Small intestine (tissue), 7 donors: ENCODE measurements around the gene ECE1. TPM values are rescaled to one million over a fixed set of nuclear protein-coding genes. Genes with fewer than 3 reads are reported as not detected.
A peak's percentile ranks its signal among the peaks of the same experiment; 100 is the strongest.

Experiments used
- DNase-seq, 2 donors: peaks; one replicate each; pipeline versions ENCODE4 v3.0.0 to v3.0.0-alpha.2; 2013
- FAIRE-seq: peaks from 2 replicates; lab custom pipeline; 2012; peaks lifted over from hg19 to GRCh38; lab: Jason Lieb, UNC
- H3K27ac ChIP-seq, 3 donors: one replicate each; pipeline ENCODE4 v1.5.1; 2013; ENCODE audit warnings: low read length in 2 of 3, mild to moderate bottlenecking in 2 of 3, control low read depth in 1 of 3, inconsistent platforms in 1 of 3, low read depth in 1 of 3, moderate library complexity in 1 of 3
- H3K27me3 ChIP-seq, 3 donors: one replicate each; pipeline ENCODE4 v1.6.1; 2013; ENCODE audit warnings: low read length in 3 of 3, inconsistent platforms in 1 of 3; ENCODE audit not compliant: control insufficient read depth in 3 of 3, insufficient read depth in 3 of 3
- H3K36me3 ChIP-seq, 3 donors: one replicate each; pipeline ENCODE4 v1.6.1; 2013; ENCODE audit warnings: low read length in 3 of 3, inconsistent platforms in 1 of 3, low read depth in 1 of 3, mild to moderate bottlenecking in 1 of 3, moderate library complexity in 1 of 3; ENCODE audit not compliant: control insufficient read depth in 3 of 3, insufficient read depth in 2 of 3
- H3K4me1 ChIP-seq, 3 donors: one replicate each; pipeline ENCODE4 v1.6.1; 2013; ENCODE audit warnings: low read length in 2 of 3, inconsistent platforms in 1 of 3, low read depth in 1 of 3, mild to moderate bottlenecking in 1 of 3, moderate library complexity in 1 of 3; ENCODE audit not compliant: control insufficient read depth in 3 of 3, insufficient read depth in 2 of 3
- H3K4me3 ChIP-seq, 3 donors: one replicate each; pipeline ENCODE4 v1.5.1; 2013; ENCODE audit warnings: low read length in 3 of 3, control low read depth in 1 of 3, inconsistent platforms in 1 of 3, low read depth in 1 of 3, mild to moderate bottlenecking in 1 of 3, moderate library complexity in 1 of 3
- H3K9me3 ChIP-seq, 2 donors: one replicate each; pipeline ENCODE4 v1.6.1; 2013; ENCODE audit warnings: low read depth in 1 of 2, low read length in 1 of 2; ENCODE audit not compliant: control insufficient read depth in 2 of 2, insufficient read depth in 1 of 2
- WGBS, 3 donors: extraction: QIAGEN DNeasy Blood & Tissue Kit; methylation state at CpG; one replicate each; pipeline ENCODE4 v1.1.7; 2013; 5-methylcytosine and 5-hydroxymethylcytosine counted together
- polyA plus RNA-seq, 4 donors: library from polyadenylated mRNA; stranded (reverse) in 3 of 4; unstranded in 1 of 4; fragments of 200-250 nt in 3 of 4; fragments of 120-200 nt in 1 of 4; gene quantifications; one replicate each; pipeline versions ENCODE4 v1.2.1 to v1.2.3, GENCODE V29; 2013
- donor health status: healthy with polysubstance abuse.
- donor health status: control.
- donor health status: control.
- donor health status: Bipolar disorder and iron deficiency.
- donor health status: healthy.

The ECE1 gene
- polyA plus RNA-seq, 4 donors: 20.8 to 68.9 (median 40.4) TPM

- no peak for FAIRE-seq
- DNase-seq: no peak
- peaks cover 0 to 80% (median 0%) of the 10 kb centered on the region in 3 donors for H3K4me1 ChIP-seq
- H3K27ac ChIP-seq: no peak overlapping the region
- H3K4me3 ChIP-seq: no peak overlapping the region
- no peaks in the 10 kb centered on the region for H3K9me3 ChIP-seq
- peaks cover 0 to 67% (median 18%) of the 10 kb centered on the region in 3 donors for H3K36me3 ChIP-seq
- no peaks in the 10 kb centered on the region for H3K27me3 ChIP-seq
- 60 to 82% (median 70%) methylated on average over 17 of the region's 17 CpGs for WGBS, 3 donors
Observed at GRCh38 chr1:21268281-21269239, 21.7 kb downstream of the ECE1 start.

- FAIRE-seq (no peak), DNase-seq (no peak)
- Histone ChIP-seq H3K9me3 (no peaks in the 10 kb centered on the region), H3K27me3 (no peaks in the 10 kb centered on the region), H3K4me1 (peaks cover 0 to 86% (median 3%) of the 10 kb centered on the region in 3 donors), H3K27ac (no peak overlapping the region), H3K4me3 (no peak overlapping the region), H3K36me3 (peaks cover 0 to 70% (median 18%) of the 10 kb centered on the region in 3 donors)
- 90 to 96% (median 95%) methylated on average over 16 of the region's 16 CpGs for WGBS, 3 donors
Observed at GRCh38 chr1:21267191-21268077, 22.8 kb downstream of the ECE1 start.

GRCh38 chr1:21266119-21266774 lies 24.0 kb downstream of the ECE1 start:
- DNase-seq (no peak), FAIRE-seq (no peak)
- peaks cover 0 to 78% (median 18%) of the 10 kb centered on the region in 3 donors for H3K36me3 ChIP-seq
- peaks cover 0 to 89% (median 11%) of the 10 kb centered on the region in 3 donors for H3K4me1 ChIP-seq
- no peaks in the 10 kb centered on the region for H3K9me3 ChIP-seq
- H3K4me3 ChIP-seq: no peak overlapping the region
- H3K27me3 ChIP-seq: no peaks in the 10 kb centered on the region
- 77 to 89% (median 79%) methylated on average over 12 of the region's 12 CpGs for WGBS, 3 donors
- no peak overlapping the region for H3K27ac ChIP-seq

- DNase-seq: no peak
- Histone ChIP-seq H3K36me3 (peaks cover under 1 to 77% (median 13%) of the 10 kb centered on the region in 3 donors), H3K4me1 (peaks cover 0 to 87% (median 13%) of the 10 kb centered on the region in 3 donors), H3K9me3 (no peaks in the 10 kb centered on the region), H3K27ac (no peak overlapping the region), H3K27me3 (no peaks in the 10 kb centered on the region), H3K4me3 (no peak overlapping the region)
- 89 to 97% (median 92%) methylated on average over 6 of the region's 6 CpGs for WGBS, 3 donors
- FAIRE-seq: no peak
Observed at GRCh38 chr1:21265644-21266043, 24.6 kb downstream of the ECE1 start.

GRCh38 chr1:21264898-21265297 lies 25.4 kb downstream of the ECE1 start:
- no peak overlapping the region for H3K4me3 ChIP-seq
- peaks cover 0 to 80% (median 13%) of the 10 kb centered on the region in 3 donors for H3K4me1 ChIP-seq
- DNase-seq: no peak
- no peak for FAIRE-seq
- no peak overlapping the region for H3K27ac ChIP-seq
- 83 to 93% (median 92%) methylated on average over 4 of the region's 4 CpGs for WGBS, 3 donors
- no peaks in the 10 kb centered on the region for H3K9me3 ChIP-seq
- H3K27me3 ChIP-seq: no peaks in the 10 kb centered on the region
- H3K36me3 ChIP-seq: peaks cover 8 to 78% (median 13%) of the 10 kb centered on the region in 3 donors

- Histone ChIP-seq H3K27ac (peak overlapping the region in 1 of 3 donors; percentile 13), H3K4me3 (no peak overlapping the region), H3K27me3 (no peaks in the 10 kb centered on the region), H3K9me3 (no peaks in the 10 kb centered on the region), H3K36me3 (peaks cover 8 to 80% (median 8%) of the 10 kb centered on the region in 3 donors), H3K4me1 (peaks cover 0 to 68% (median 13%) of the 10 kb centered on the region in 3 donors)
- DNase-seq (no peak), FAIRE-seq (no peak)
- 94 to 95% (median 94%) methylated on average over 9 to 11 of the region's 11 CpGs for WGBS, 3 donors
Observed at GRCh38 chr1:21263653-21264225, 26.5 kb downstream of the ECE1 start.

GRCh38 chr1:21263052-21263429 lies 27.2 kb downstream of the ECE1 start:
- peaks cover 8 to 80% (median 11%) of the 10 kb centered on the region in 3 donors for H3K36me3 ChIP-seq
- no peaks in the 10 kb centered on the region for H3K9me3 ChIP-seq
- FAIRE-seq (no peak), DNase-seq (no peak)
- peak overlapping the region in 2 of 3 donors; percentile 89 to 94 for H3K27ac ChIP-seq
- H3K27me3 ChIP-seq: no peaks in the 10 kb centered on the region
- 69 to 79% (median 77%) methylated on average over 9 to 10 of the region's 10 CpGs for WGBS, 3 donors
- peaks cover 0 to 61% (median 13%) of the 10 kb centered on the region in 3 donors for H3K4me1 ChIP-seq
- no peak overlapping the region for H3K4me3 ChIP-seq
